ENCODE measurements around the gene LILRA2.
"Not testable (repeated sequence)": the region's sequence is repeated elsewhere in the genome, so short reads cannot be mapped to it uniquely, and the experiment has no call there.

GRCh38 chr19:54575205-54575604, 1.6 kb downstream of the LILRA2 start:
- TF ChIP-seq POLR2AphosphoS5 (IDR thresholded peaks at IDR 0.05; ENCODE audit: borderline replicate concordance, low read depth, low read length); EZH2 (IDR thresholded peaks at IDR 0.05); FOXP2 (optimal IDR thresholded peaks at IDR 0.05; ENCODE audit: control extremely low read depth, extremely low read length, insufficient read depth): not testable (repeated sequence)
